IMR-90 (cell line): ENCODE data around the gene TIGIT. TPM values are rescaled to one million over a fixed set of nuclear protein-coding genes. Genes with fewer than 3 reads are reported as not detected.

Source experiments
- ATAC-seq: fragments of 200-7000 bp; cut with Tn5 transposase; 2 replicates; pipeline ENCODE4 v1.9.1; 2020; ENCODE audit warnings: low read depth, mild to moderate bottlenecking, moderate library complexity
- BruUV-seq: library from RNA; stranded (reverse); fragments of 400-500 nt; replicated peaks from 2 replicates; lab custom pipeline; 2021; lab: Mats Ljungman, UMichigan
- CTCF ChIA-PET: fragments of 300-600 bp; formaldehyde crosslinking; extraction: SDS; loops from one replicate; lab custom pipeline; 2021; ENCODE audit warnings: antibody characterized with exemption; lab: Yijun Ruan, JAX
- POLR2A ChIA-PET: fragments of 300-600 bp; sonication (Branson Sonifier 250); formaldehyde crosslinking; loops from one replicate; lab custom pipeline; 2022; ENCODE audit warnings: antibody characterized with exemption; ENCODE audit not compliant: unreplicated experiment; lab: Charles Lee
- DNase-seq: peaks from one replicate; pipeline ENCODE4 v3.0.0; 2013
- H2AFZ ChIP-seq: replicated peaks from 2 replicates; pipeline ENCODE3; 2013; ENCODE audit warnings: low read length, mild to moderate bottlenecking; ENCODE audit not compliant: poor library complexity
- H2AK5ac ChIP-seq: 2 replicates; pipeline ENCODE4 v1.6.1; 2013; ENCODE audit warnings: low read depth, low read length, inconsistent platforms
- H2AK9ac ChIP-seq: replicated peaks from 2 replicates; pipeline ENCODE3; 2013; ENCODE audit warnings: mild to moderate bottlenecking, low read depth, low read length, moderate library complexity; ENCODE audit not compliant: poor library complexity
- H2BK120ac ChIP-seq: 2 replicates; pipeline ENCODE4 v1.6.1; 2013; ENCODE audit warnings: low read depth, low read length, inconsistent platforms
- H2BK15ac ChIP-seq: 3 replicates; pipeline ENCODE4 v1.6.1; 2013; ENCODE audit warnings: low read depth, low read length, inconsistent platforms
- H2BK20ac ChIP-seq: 2 replicates; pipeline ENCODE4 v1.6.1; 2013; ENCODE audit warnings: low read depth, mild to moderate bottlenecking, inconsistent platforms, low read length, moderate library complexity
- H2BK5ac ChIP-seq: 2 replicates; pipeline ENCODE4 v1.6.1; 2013; ENCODE audit warnings: mild to moderate bottlenecking, low read depth, low read length, inconsistent platforms; ENCODE audit not compliant: poor library complexity, severe bottlenecking
- H3K14ac ChIP-seq: replicated peaks from 2 replicates; pipeline ENCODE4 v1.6.1; 2013; ENCODE audit warnings: low read depth, low read length, inconsistent platforms
- H3K18ac ChIP-seq: 2 replicates; pipeline ENCODE4 v1.6.1; 2013; ENCODE audit warnings: low read depth, low read length, control low read depth
- H3K23ac ChIP-seq: 2 replicates; pipeline ENCODE4 v1.6.1; 2013; ENCODE audit warnings: low read depth, low read length, inconsistent platforms
- H3K27ac ChIP-seq: 2 replicates; pipeline ENCODE4 v1.5.1; 2013; ENCODE audit warnings: mild to moderate bottlenecking, control low read depth, low read length; ENCODE audit not compliant: insufficient read depth
- H3K27me3 ChIP-seq: 2 replicates; pipeline ENCODE4 v1.6.1; 2013; ENCODE audit warnings: low read length; ENCODE audit not compliant: control insufficient read depth, insufficient read depth
- H3K36me3 ChIP-seq: 2 replicates; pipeline ENCODE4 v1.6.1; 2013; ENCODE audit warnings: low read length, mixed read lengths; ENCODE audit not compliant: control insufficient read depth, insufficient read depth
- H3K4ac ChIP-seq: 2 replicates; pipeline ENCODE4 v1.6.1; 2013; ENCODE audit warnings: low read depth, low read length, inconsistent platforms
- H3K4me1 ChIP-seq: 2 replicates; pipeline ENCODE4 v1.6.1; 2013; ENCODE audit warnings: low read length, mixed read lengths; ENCODE audit not compliant: control insufficient read depth, insufficient read depth
- H3K4me2 ChIP-seq: 2 replicates; pipeline ENCODE4 v1.6.1; 2013; ENCODE audit warnings: low read depth, mild to moderate bottlenecking, control low read depth, low read length, moderate library complexity
- H3K4me3 ChIP-seq: 2 replicates; pipeline ENCODE4 v1.5.1; 2013; ENCODE audit warnings: low read depth, mild to moderate bottlenecking, control low read depth, low read length, moderate library complexity; ENCODE audit not compliant: insufficient read depth
- H3K56ac ChIP-seq: 2 replicates; pipeline ENCODE4 v1.6.1; 2013; ENCODE audit warnings: low read length, inconsistent platforms; ENCODE audit not compliant: insufficient read depth; ENCODE audit errors: extremely low read depth
- H3K79me1 ChIP-seq, 2 experiments: 2 replicates each; pipeline ENCODE4 v1.6.1; 2013; ENCODE audit warnings: low read length in 2 of 2, inconsistent platforms in 1 of 2, low read depth in 1 of 2
- H3K9ac ChIP-seq: 2 replicates; pipeline ENCODE4 v1.6.1; 2013; ENCODE audit warnings: low read depth, low read length, control low read depth
- H3K9me1 ChIP-seq: 2 replicates; pipeline ENCODE4 v1.6.1; 2013; ENCODE audit warnings: low read length, inconsistent platforms; ENCODE audit not compliant: insufficient read depth
- H3K9me3 ChIP-seq: 2 replicates; pipeline ENCODE4 v1.6.1; 2013; ENCODE audit warnings: low read length; ENCODE audit not compliant: control insufficient read depth, insufficient read depth
- H4K20me1 ChIP-seq: 2 replicates; pipeline ENCODE4 v1.6.1; 2013; ENCODE audit warnings: low read length, inconsistent platforms; ENCODE audit not compliant: insufficient read depth
- H4K5ac ChIP-seq: 2 replicates; pipeline ENCODE4 v1.6.1; 2013; ENCODE audit warnings: mild to moderate bottlenecking, low read depth, low read length, control low read depth
- H4K8ac ChIP-seq, 2 experiments: 2 replicates each; pipeline ENCODE4 v1.6.1; 2013; ENCODE audit warnings: low read depth in 2 of 2, low read length in 2 of 2, control low read depth in 1 of 2, inconsistent platforms in 1 of 2
- H4K91ac ChIP-seq: 2 replicates; pipeline ENCODE4 v1.6.1; 2013; ENCODE audit warnings: low read depth, low read length, inconsistent platforms; ENCODE audit not compliant: insufficient read depth
- BHLHE40 ChIP-seq: fragments of 150-350 bp; IDR thresholded peaks from 2 replicates; pipeline ENCODE4 v1.6.1; 2016; ENCODE audit warnings: mild to moderate bottlenecking, low read depth, low read length
- CEBPB ChIP-seq: IDR thresholded peaks from 2 replicates; pipeline ENCODE4 v1.6.1; 2012; ENCODE audit warnings: low read depth, low read length, improper control_type of control experiment
- CHD1 ChIP-seq: IDR thresholded peaks from 2 replicates; pipeline ENCODE4 v1.6.1; 2012; ENCODE audit warnings: low read depth, low read length, improper control_type of control experiment
- CTCF ChIP-seq: conservative IDR thresholded peaks from 2 replicates; pipeline ENCODE4 v1.5.1; 2012; ENCODE audit warnings: mild to moderate bottlenecking, low read depth, low read length, improper control_type of control experiment
- ELK1 ChIP-seq: fragments of 150-350 bp; IDR thresholded peaks from 2 replicates; pipeline ENCODE4 v1.6.1; 2016; ENCODE audit warnings: low read depth, mild to moderate bottlenecking, low read length, moderate library complexity, borderline replicate concordance
- FOS ChIP-seq: fragments of 150-350 bp; IDR thresholded peaks from 2 replicates; pipeline ENCODE4 v1.6.1; 2016; ENCODE audit warnings: low read depth, low read length
- MAFK ChIP-seq: IDR thresholded peaks from 2 replicates; pipeline ENCODE4 v1.6.1; 2012; ENCODE audit warnings: low read depth, low read length, improper control_type of control experiment
- MAZ ChIP-seq: IDR thresholded peaks from 2 replicates; pipeline ENCODE4 v1.6.1; 2012; ENCODE audit warnings: low read depth, mild to moderate bottlenecking, low read length, improper control_type of control experiment, moderate library complexity, borderline replicate concordance
- MXI1 ChIP-seq: IDR thresholded peaks from 2 replicates; pipeline ENCODE4 v1.6.1; 2012; ENCODE audit warnings: low read depth, mild to moderate bottlenecking, low read length, moderate library complexity, borderline replicate concordance
- NFE2L2 ChIP-seq: fragments of 150-350 bp; IDR thresholded peaks from 2 replicates; pipeline ENCODE4 v1.6.1; 2016; ENCODE audit warnings: low read depth, mild to moderate bottlenecking, low read length
- POLR2A ChIP-seq: IDR thresholded peaks from 2 replicates; pipeline ENCODE4 v1.6.1; 2012; ENCODE audit warnings: mild to moderate bottlenecking, low read depth, low read length
- RAD21 ChIP-seq: IDR thresholded peaks from 2 replicates; pipeline ENCODE4 v1.6.1; 2012; ENCODE audit warnings: low read length, improper control_type of control experiment
- RCOR1 ChIP-seq: IDR thresholded peaks from 2 replicates; pipeline ENCODE4 v1.6.1; 2012; ENCODE audit warnings: mild to moderate bottlenecking, low read length, improper control_type of control experiment; ENCODE audit not compliant: insufficient replicate concordance
- RFX5 ChIP-seq: IDR thresholded peaks from 2 replicates; pipeline ENCODE4 v1.8.0; 2012; ENCODE audit warnings: low read depth, mild to moderate bottlenecking, low read length, moderate library complexity
- SMC3 ChIP-seq: fragments of 150-350 bp; IDR thresholded peaks from 2 replicates; pipeline ENCODE4 v1.6.1; 2016; ENCODE audit warnings: low read depth, mild to moderate bottlenecking, antibody characterized with exemption, low read length, moderate library complexity
- USF2 ChIP-seq: fragments of 150-350 bp; IDR thresholded peaks from 2 replicates; pipeline ENCODE4 v1.6.1; 2017; ENCODE audit warnings: mild to moderate bottlenecking, antibody characterized with exemption, low read length, low read depth
- WGBS, 2 experiments: methylation state at CpG; one replicate each; pipeline versions ENCODE4 v1.1.5 to v1.1.7; 2013; ENCODE audit warnings: missing lambda C conversion rate in 2 of 2; ENCODE audit not compliant: insufficient read length in 1 of 2; ENCODE audit errors: extremely low coverage in 2 of 2; 5-methylcytosine and 5-hydroxymethylcytosine counted together
- dilution Hi-C: fragments of 300-500 bp; cut with HindIII; formaldehyde crosslinking; loops from one replicate; pipeline ENCODE4 v1.14.3; 2018; ENCODE audit warnings: low sequenced_read_pairs; ENCODE audit not compliant: unreplicated experiment
- in situ Hi-C: fragments of 300-500 bp; cut with MboI; formaldehyde crosslinking; loops from 3 replicates; pipeline ENCODE4 v1.14.3; 2019; ENCODE audit warnings: low sequenced_read_pairs, inconsistent platforms, mixed read lengths
- intact Hi-C: fragments of 100-400 bp; cut with micrococcal nuclease; formaldehyde crosslinking; loops from 2 replicates; pipeline ENCODE4 v1.10.0; 2022
- polyA plus RNA-seq, 3 experiments: library from polyadenylated mRNA; depleted of rRNA; stranded (reverse); fragments of >200 nt; gene quantifications; 2 replicates each; pipeline ENCODE4 v1.2.3, GENCODE V29; 2012; ENCODE audit warnings: low replicate concordance in 1 of 3
- total RNA-seq: library from RNA; depleted of rRNA; stranded (reverse); fragments of >200 nt; gene quantifications from 2 replicates; pipeline ENCODE4 v1.2.3, GENCODE V29; 2012

The TIGIT gene
- total and polyA plus RNA-seq, 2 of the 4 experiments (the other 2 are of a cell fraction): not detected

DNA sequence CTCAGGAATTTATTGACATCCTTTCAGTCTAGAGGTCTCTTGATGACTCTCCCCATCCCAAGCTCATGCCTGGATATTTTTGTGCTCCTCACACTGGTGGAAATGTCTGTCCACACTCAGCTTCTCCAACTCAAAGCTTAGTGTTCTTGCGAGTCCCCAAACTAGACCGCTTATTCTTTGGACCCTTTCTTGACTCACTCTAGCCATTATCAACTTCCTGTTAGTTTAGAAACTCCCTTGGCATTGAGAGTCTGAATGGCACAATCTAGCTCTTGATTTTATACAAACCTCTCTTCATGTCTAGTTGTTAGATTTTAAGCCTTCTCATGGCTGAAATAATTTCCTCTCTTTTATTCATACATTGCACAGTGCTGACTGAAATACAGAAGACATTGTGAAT is 19.6 kb downstream of the TIGIT start:
- Histone ChIP-seq H3K18ac (no peak overlapping the region; the same call in 1 of the 2 replicates), H2BK120ac (no peak overlapping the region), H4K5ac (no peak overlapping the region), H3K9me3 (no peaks in the 10 kb centered on the region), H3K79me1 (peaks cover 0 to 8% of the 10 kb centered on the region in 2 experiments; a peak in 1 of 4 replicates), H2BK5ac (no peak overlapping the region), H4K8ac (no peak overlapping the region), H3K23ac (no peak overlapping the region), H4K91ac (no peak overlapping the region), H3K27me3 (no peaks in the 10 kb centered on the region), H3K4me3 (no peak overlapping the region), H3K4ac (no peak overlapping the region), H3K9ac (no peak overlapping the region), H3K9me1 (peaks cover 4% of the 10 kb centered on the region; the same call in 1 of the 2 replicates), H3K36me3 (no peaks in the 10 kb centered on the region), H2BK20ac (no peak overlapping the region), H2AFZ (no peak overlapping the region), H3K4me2 (no peak overlapping the region), H3K56ac (no peak overlapping the region), H2AK9ac (no peak overlapping the region), H2BK15ac (no peak overlapping the region), H2AK5ac (no peak overlapping the region), H3K4me1 (peaks cover 5% of the 10 kb centered on the region), H3K27ac (no peak overlapping the region), H4K20me1 (no peaks in the 10 kb centered on the region), H3K14ac (0 out of 2 replicates have a peak overlapping the region, but pooled peaks have one; percentile 26)
- dilution Hi-C loops: no loop called here
- WGBS, 2 experiments: no CpG with 5 or more reads among the region's 2 CpGs
- intact Hi-C loops: no loop called here
- ATAC-seq (peak; percentile 68), DNase-seq (peak; percentile 12)
- TF ChIP-seq USF2 (no peak), MAFK (no peak), BHLHE40 (no peak), MAZ (no peak), CTCF (no peak), SMC3 (no peak), NFE2L2 (no peak), MXI1 (no peak), CHD1 (no peak), POLR2A (no peak), FOS (no peak), RFX5 (no peak), ELK1 (no peak), CEBPB (no peak), RAD21 (no peak), RCOR1 (no peak)
- POLR2A ChIA-PET: no interaction called here
- BruUV-seq: no TSS peak
- in situ Hi-C loops: no loop called here
- CTCF ChIA-PET: no interaction called here
